BLaER1 treated with 17β-estradiol and CSF1 and Interleukin-3, amounts not matched to agents 10 nM and 100 nM (cell line): ENCODE data around the gene SLC39A1.
A peak's percentile ranks its signal among the peaks of the same experiment; 100 is the strongest.

ENCODE experiments used
- H3K27ac ChIP-seq, 11 experiments: shearing (Covaris generic); formaldehyde crosslinking; 2 replicates each; pipeline ENCODE4 v1.8.1; 2022
- H3K27me3 ChIP-seq, 11 experiments: shearing (Covaris generic); formaldehyde crosslinking; 2 replicates each; pipeline ENCODE4 v1.8.1; 2022
- H3K36me3 ChIP-seq, 11 experiments: shearing (Covaris generic); formaldehyde crosslinking; 2 replicates each; pipeline ENCODE4 v1.8.1; 2022
- H3K4me1 ChIP-seq, 10 experiments: shearing (Covaris generic); formaldehyde crosslinking; 2 replicates each; pipeline ENCODE4 v1.8.1; 2022
- H3K4me2 ChIP-seq, 11 experiments: shearing (Covaris generic); formaldehyde crosslinking; 2 replicates each; pipeline ENCODE4 v1.8.1; 2022
- H3K4me3 ChIP-seq, 10 experiments: shearing (Covaris generic); formaldehyde crosslinking; 2 replicates each; pipeline ENCODE4 v1.8.1; 2022
- H3K9ac ChIP-seq, 11 experiments: shearing (Covaris generic); formaldehyde crosslinking; 2 replicates each; pipeline ENCODE4 v1.8.1; 2022
- H3K9me3 ChIP-seq, 11 experiments: shearing (Covaris generic); formaldehyde crosslinking; replicated peaks in 1 of 11; 2 replicates each; pipeline ENCODE4 v1.8.1; 2022
- H4K20me1 ChIP-seq, 11 experiments: shearing (Covaris generic); formaldehyde crosslinking; 2 replicates each; pipeline ENCODE4 v1.8.1; 2022
- Cebpa-rat ChIP-seq, 11 experiments: shearing (Covaris generic); IDR thresholded peaks; 2 replicates each; pipeline ENCODE4 v1.8.1; 2022

SLC39A1 gene

DNA sequence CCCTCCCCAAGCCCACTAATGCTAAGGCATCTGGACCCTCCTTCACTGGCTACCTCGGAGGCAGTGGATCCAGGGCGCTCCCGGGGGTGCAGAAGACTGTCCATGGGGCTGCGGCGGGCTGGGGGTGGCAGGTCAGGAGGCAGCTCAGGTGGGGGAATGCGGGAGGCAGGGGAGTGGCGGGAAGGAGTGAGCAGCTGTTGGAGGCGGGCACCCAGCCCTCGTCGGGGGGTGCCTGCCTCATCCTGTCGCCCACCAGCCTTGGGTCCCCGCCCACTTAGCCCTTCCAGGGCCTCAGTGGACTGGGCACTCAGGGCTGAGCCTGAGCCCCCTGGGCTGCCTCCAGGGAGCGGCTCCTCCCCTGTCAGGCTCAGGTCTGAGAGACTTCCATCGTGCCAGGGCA is 29.9 kb downstream of the SLC39A1 start:
- Histone ChIP-seq H3K9me3 (no peaks in the 10 kb centered on the region), H3K27me3 (no peaks in the 10 kb centered on the region), H3K4me1 (peaks cover 16 to 42% (median 25%) of the 10 kb centered on the region in 10 experiments), H3K4me3 (no peak overlapping the region), H4K20me1 (peaks cover 0 to 99% (median 6%) of the 10 kb centered on the region in 11 experiments; a peak in 13 of 22 replicates), H3K36me3 (peaks cover 85 to 100% (median 95%) of the 10 kb centered on the region in 11 experiments), H3K9ac (peak overlapping the region in 1 of 11 experiments; percentile 2; a peak in 1 of 22 replicates), H3K27ac (no peak overlapping the region), H3K4me2 (no peak overlapping the region)
- no peak for TF ChIP-seq Cebpa-rat (IDR thresholded peaks at IDR 0.05)

DNA sequence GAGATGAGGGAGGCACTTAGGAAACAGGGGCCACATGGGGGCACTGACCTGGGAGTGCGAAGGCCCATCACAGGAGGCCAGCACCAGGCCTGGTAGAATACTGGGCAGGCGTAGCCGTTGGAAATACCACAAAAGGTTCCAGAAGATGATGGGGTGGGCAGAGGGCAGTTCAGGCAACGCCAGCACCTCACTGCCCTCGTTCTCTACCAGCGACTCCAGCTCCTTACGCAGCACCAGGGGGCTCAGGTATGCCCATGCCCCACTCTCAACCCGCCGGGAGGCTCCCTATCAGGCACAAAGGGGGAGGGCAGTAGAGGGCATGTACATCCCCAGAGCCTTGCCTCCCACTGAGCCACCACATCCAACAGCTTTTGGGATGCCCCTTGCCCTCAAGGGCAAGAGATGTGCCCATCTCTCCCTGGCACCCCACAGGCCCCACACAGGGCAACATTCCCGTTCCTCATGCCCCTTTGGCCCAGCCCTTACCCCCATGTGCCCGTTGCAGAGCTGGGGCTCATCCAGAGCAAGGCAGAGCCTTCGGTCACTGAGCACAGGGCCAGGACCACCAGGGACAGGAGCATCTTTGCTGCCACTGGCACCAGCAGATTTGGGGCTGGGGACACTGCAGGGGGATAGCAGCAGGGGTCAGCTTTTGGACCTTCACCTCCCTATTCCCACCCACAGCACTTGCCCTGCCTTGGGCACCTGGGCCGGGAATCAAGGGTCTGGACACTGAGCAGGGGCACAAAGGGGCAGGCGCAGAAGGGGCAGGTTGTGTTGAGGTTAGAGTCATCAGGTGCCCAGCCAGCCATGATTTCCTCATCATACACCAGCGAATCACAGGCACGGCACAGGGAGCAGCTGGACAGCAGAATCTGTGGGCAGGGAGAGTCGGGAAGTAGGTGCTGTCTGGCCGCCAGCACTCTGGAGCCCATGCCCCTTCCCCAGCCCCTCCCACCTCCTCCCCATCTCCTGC is 30.9 kb downstream of the SLC39A1 start:
- H3K27me3 ChIP-seq = no peaks in the 10 kb centered on the region
- no peak overlapping the region for H3K27ac ChIP-seq
- TF ChIP-seq Cebpa-rat (IDR thresholded peaks at IDR 0.05) = no peak
- H3K4me3 ChIP-seq = no peak overlapping the region
- H4K20me1 ChIP-seq = peaks cover 0 to 93% (median 6%) of the 10 kb centered on the region in 11 experiments; a peak in 13 of 22 replicates
- peaks cover 26 to 45% (median 35%) of the 10 kb centered on the region in 10 experiments for H3K4me1 ChIP-seq
- peaks cover 76 to 95% (median 85%) of the 10 kb centered on the region in 11 experiments for H3K36me3 ChIP-seq
- 0 out of 22 replicates have a peak overlapping the region, but pooled peaks of 1 of the 11 experiments have one; percentile 5 for H3K9ac ChIP-seq
- H3K4me2 ChIP-seq = no peak overlapping the region
- no peaks in the 10 kb centered on the region for H3K9me3 ChIP-seq

DNA sequence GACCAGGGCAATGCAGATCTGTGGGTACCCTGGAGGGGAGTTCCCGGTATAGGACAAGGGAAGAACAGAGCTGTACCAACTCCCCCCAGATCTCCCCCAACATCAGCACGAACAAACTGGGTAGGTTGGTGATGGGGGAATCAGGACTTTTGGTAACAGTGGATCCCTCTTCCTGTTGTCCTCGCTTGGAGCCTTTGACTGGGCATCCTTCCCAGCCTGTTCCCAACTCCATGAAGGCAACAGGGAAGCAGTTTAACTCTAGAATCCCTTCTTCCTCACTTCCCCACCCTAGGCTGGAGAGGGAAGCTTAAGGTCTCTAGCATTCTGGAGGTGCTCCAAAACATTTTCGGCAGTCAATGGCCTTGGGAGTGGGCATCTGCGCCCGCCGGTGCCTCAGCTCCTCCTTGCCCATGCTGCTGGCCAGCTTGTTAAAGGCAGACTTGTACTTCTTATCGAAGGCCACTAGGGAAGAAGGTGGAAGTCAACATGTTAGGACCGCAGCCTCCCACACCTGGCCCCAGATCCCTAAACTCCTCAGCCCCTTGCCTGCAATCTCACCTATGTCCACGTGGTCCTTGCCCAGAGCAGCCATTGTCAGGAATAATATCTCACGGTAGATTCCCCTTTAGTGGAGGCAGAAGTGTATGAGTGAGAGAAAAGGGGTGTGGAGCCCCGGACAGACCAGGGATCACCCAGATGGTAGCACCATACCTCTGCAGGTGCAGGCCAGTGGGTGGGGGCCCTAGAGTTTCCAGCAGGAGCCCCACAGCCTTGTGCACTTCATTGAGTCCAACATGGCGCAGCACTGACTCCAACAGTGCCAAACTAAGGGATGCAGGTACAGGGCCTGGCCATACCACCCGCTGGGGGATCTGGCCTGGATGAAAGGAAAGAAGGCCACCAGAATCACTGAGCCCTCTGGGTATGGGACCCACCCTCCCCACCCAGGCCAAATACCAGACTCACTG is 33.1 kb downstream of the SLC39A1 start:
- H3K9ac ChIP-seq = no peak overlapping the region
- H3K4me1 ChIP-seq = peaks cover 36 to 44% (median 39%) of the 10 kb centered on the region in 10 experiments
- H3K4me3 ChIP-seq = no peak overlapping the region
- no peak for TF ChIP-seq Cebpa-rat (IDR thresholded peaks at IDR 0.05)
- peak overlapping the region in 7 of 11 experiments; percentile 10 to 61 (median 48); a peak in 7 of 22 replicates for H3K4me2 ChIP-seq
- H3K9me3 ChIP-seq = no peaks in the 10 kb centered on the region
- peaks cover 54 to 73% (median 64%) of the 10 kb centered on the region in 11 experiments for H3K36me3 ChIP-seq
- peak overlapping the region in 1 of 11 experiments; percentile 56; a peak in 1 of 22 replicates for H3K27ac ChIP-seq
- no peaks in the 10 kb centered on the region for H3K27me3 ChIP-seq
- H4K20me1 ChIP-seq = peaks cover 0 to 71% (median 6%) of the 10 kb centered on the region in 11 experiments; a peak in 13 of 22 replicates

DNA sequence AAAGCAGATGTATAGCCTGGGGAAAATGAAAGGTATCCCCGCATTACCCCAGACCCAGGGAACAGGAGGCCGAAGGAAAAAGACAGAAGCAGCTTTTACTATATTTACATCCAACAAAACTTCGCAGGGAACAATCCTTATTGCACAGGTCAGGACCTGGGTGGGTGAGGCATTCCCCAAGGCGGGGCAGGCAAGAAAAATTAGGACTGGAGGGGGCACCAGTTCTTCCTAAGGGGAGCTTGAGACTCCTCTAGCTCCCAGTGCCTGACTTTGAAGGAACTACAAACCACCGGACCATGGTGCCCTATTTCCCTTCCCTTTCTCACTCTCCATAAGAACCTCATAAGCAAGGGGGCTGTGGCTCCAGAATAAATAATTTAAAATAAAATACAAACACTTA is 33.9 kb downstream of the SLC39A1 start:
- no peaks in the 10 kb centered on the region for H3K9me3 ChIP-seq
- TF ChIP-seq Cebpa-rat (IDR thresholded peaks at IDR 0.05) = no peak
- H3K4me2 ChIP-seq = peak overlapping the region in 10 of 11 experiments; percentile 19 to 69 (median 54); a peak in 19 of 22 replicates
- H3K27me3 ChIP-seq = no peaks in the 10 kb centered on the region
- H4K20me1 ChIP-seq = peaks cover 0 to 63% (median 6%) of the 10 kb centered on the region in 11 experiments; a peak in 12 of 22 replicates
- peak overlapping the region in 8 of 11 experiments; percentile 8 to 57 (median 24); a peak in 8 of 22 replicates for H3K27ac ChIP-seq
- H3K4me1 ChIP-seq = peaks cover 38 to 48% (median 43%) of the 10 kb centered on the region in 10 experiments
- H3K36me3 ChIP-seq = peaks cover 46 to 64% (median 55%) of the 10 kb centered on the region in 11 experiments
- no peak overlapping the region for H3K4me3 ChIP-seq
- H3K9ac ChIP-seq = peak overlapping the region in 4 of 11 experiments; percentile 1 to 24 (median 10); a peak in 3 of 22 replicates

DNA sequence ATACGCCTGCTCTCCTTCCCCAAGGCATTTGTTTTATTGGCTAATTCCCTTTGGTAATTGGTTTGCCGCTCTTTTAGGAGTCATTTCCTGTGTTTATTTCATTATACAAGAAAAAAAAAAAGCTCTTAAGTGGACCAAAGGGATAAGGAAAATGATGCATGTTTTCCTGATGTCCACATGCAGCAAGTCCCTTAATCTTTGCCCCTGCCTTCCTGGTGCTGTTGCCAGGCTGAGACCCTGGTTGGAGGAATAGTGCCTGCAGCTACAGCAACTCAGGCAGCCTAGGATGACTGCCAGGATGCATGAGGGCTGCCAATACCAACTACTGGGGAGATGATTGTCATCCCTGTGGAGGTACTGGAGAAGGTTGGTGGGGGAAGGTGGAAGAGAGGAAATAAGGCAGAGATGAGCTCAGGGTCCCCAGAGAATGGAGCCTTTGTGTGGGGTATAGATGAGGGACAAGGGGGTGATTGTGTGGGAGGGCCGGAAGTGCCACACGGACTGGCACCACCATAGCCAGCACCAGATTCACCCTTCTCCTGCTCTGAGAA is 34.5 kb downstream of the SLC39A1 start:
- TF ChIP-seq Cebpa-rat (IDR thresholded peaks at IDR 0.05) = no peak
- H3K27ac ChIP-seq = peak overlapping the region in 8 of 11 experiments; percentile 8 to 57 (median 24); a peak in 10 of 22 replicates

DNA sequence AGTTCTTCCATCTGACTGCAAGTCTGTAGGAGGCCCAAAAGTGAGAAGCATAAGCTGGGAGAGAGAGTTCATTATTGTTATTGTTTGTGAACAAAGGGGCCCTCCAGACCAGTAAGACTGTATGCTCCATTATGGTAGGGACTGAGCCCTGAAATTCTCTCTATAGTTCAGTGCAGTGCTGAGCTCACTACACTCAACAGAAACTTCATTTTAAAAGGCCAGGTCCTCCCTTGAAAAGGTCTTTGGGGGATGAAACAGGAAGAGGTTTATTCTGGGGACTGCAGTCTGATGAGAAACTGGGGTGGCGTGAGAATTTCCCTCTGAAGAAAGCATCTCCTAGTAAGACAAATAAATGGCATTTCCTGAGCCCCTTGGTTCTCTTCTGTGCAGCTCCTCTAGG is 35.1 kb downstream of the SLC39A1 start:
- no peak for TF ChIP-seq Cebpa-rat (IDR thresholded peaks at IDR 0.05)
- peak overlapping the region in 8 of 11 experiments; percentile 5 to 57 (median 14); a peak in 10 of 22 replicates for H3K27ac ChIP-seq
- peak overlapping the region in 2 of 11 experiments; percentile 34 to 41; a peak in 3 of 22 replicates for H3K9ac ChIP-seq
- H3K9me3 ChIP-seq = no peaks in the 10 kb centered on the region
- peak overlapping the region in 10 of 11 experiments; percentile 19 to 69 (median 54); a peak in 17 of 22 replicates for H3K4me2 ChIP-seq
- no peaks in the 10 kb centered on the region for H3K27me3 ChIP-seq
- no peak overlapping the region for H3K4me3 ChIP-seq
- peaks cover 34 to 53% (median 43%) of the 10 kb centered on the region in 11 experiments for H3K36me3 ChIP-seq
- peaks cover 38 to 55% (median 51%) of the 10 kb centered on the region in 10 experiments for H3K4me1 ChIP-seq
- H4K20me1 ChIP-seq = peaks cover 0 to 51% (median under 1%) of the 10 kb centered on the region in 11 experiments; a peak in 9 of 22 replicates

More for the DNA sequence above, 34.5 kb downstream of the SLC39A1 start:
- H3K9me3 ChIP-seq = no peaks in the 10 kb centered on the region
- peaks cover 40 to 59% (median 50%) of the 10 kb centered on the region in 11 experiments for H3K36me3 ChIP-seq
- no peak overlapping the region for H3K4me3 ChIP-seq
- peak overlapping the region in 4 of 11 experiments; percentile 5 to 41 (median 24); a peak in 5 of 22 replicates for H3K9ac ChIP-seq
- H3K4me2 ChIP-seq = peak overlapping the region in 10 of 11 experiments; percentile 19 to 69 (median 54); a peak in 21 of 22 replicates
- H3K4me1 ChIP-seq = peaks cover 42 to 53% (median 48%) of the 10 kb centered on the region in 10 experiments
- H4K20me1 ChIP-seq = peaks cover 0 to 57% (median 6%) of the 10 kb centered on the region in 11 experiments; a peak in 10 of 22 replicates
- H3K27me3 ChIP-seq = no peaks in the 10 kb centered on the region

DNA sequence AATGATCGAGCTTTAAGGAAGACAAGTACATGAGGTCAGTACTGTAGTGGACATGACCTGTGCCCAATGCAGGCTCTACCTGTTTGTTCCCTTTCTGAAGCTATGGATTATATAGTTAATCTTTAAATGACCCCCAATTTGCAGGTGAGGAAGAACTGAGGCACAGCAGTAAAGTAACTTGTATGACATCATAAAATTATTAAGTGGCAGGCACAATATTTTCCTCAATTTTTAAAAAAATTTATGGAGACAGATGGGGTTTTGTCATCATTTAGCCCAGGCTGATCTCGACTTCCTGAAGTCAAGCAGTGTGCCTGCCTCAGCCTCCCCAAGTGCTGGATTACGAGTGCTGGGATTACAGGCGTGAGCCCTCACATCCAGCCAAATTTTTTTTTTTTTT is 36.9 kb downstream of the SLC39A1 start:
- Histone ChIP-seq H3K4me1 (peaks cover 40 to 56% (median 52%) of the 10 kb centered on the region in 10 experiments), H3K9me3 (no peaks in the 10 kb centered on the region)

More for the DNA sequence above, 36.9 kb downstream of the SLC39A1 start:
- peaks cover 18 to 34% (median 26%) of the 10 kb centered on the region in 11 experiments; a peak in 21 of 22 replicates for H3K36me3 ChIP-seq
- H3K4me2 ChIP-seq = peak overlapping the region in 5 of 11 experiments; percentile 23 to 62 (median 48); a peak in 5 of 22 replicates
- H3K9ac ChIP-seq = no peak overlapping the region
- TF ChIP-seq Cebpa-rat (IDR thresholded peaks at IDR 0.05) = no peak
- 0 out of 22 replicates have a peak overlapping the region, but pooled peaks of 1 of the 11 experiments have one; percentile 29 for H3K27ac ChIP-seq
- H3K27me3 ChIP-seq = no peaks in the 10 kb centered on the region
- H4K20me1 ChIP-seq = peaks cover 5 to 39% (median 7%) of the 10 kb centered on the region in 11 experiments; a peak in 15 of 22 replicates
- H3K4me3 ChIP-seq = no peak overlapping the region
